ENCODE measurements around the gene IPO4. TPM values are rescaled to one million over a fixed set of nuclear protein-coding genes. Genes with fewer than 3 reads are reported as not detected.

IPO4 gene
- total and polyA plus RNA-seq, 2 of the 13 experiments (the other 11 are each of a cell fraction or from before 2014, with no cell fraction given), result 39.0 to 179 TPM

DNA sequence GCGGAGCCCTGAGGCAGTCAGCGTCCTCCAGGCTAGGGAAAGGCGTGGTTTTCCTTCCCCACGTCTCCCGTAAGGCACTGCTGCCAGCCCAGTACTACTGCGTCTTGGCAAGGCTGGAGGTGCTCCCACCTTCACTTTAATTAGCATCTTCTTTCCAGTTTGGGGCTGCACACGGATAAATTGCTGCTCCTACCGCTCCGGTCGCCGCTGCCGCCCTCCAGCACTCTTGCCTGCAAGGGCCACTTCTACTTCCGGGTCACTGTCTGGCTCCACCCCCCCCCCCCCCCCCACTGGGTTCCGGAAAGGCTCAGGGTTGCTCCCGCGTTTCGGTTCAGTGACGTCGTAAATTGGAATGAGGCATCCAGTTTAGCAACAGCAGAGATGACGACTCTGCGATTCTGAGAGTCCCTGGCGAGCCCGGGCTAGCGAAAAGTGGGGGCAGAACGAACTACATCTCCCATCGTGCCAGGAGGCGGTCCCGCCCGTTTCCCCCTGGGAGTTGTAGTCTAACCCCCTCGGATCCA lies 43.6 kb upstream of the IPO4 start, which contains the start of gene NEDD8 (continued):
- TF ChIP-seq ZNF101 (CRISPR knock-in tag; IDR thresholded peaks at IDR 0.05; ENCODE audit: borderline replicate concordance, low read depth) (peak; percentile 41), HOXD1 (CRISPR knock-in tag; IDR thresholded peaks at IDR 0.05) (no peak), NFKBIZ (CRISPR knock-in tag; IDR thresholded peaks at IDR 0.05) (no peak), ZNF879 (CRISPR knock-in tag; IDR thresholded peaks at IDR 0.05) (no peak), ZBTB34 (CRISPR knock-in tag; IDR thresholded peaks at IDR 0.05) (no peak; the same call in 1 of the 2 replicates), ZNF460 (CRISPR knock-in tag; IDR thresholded peaks at IDR 0.05; ENCODE audit: borderline replicate concordance) (no peak), ZBTB20 (CRISPR knock-in tag; IDR thresholded peaks at IDR 0.05; ENCODE audit: borderline replicate concordance, low read depth) (peak; percentile 67; the same call in 1 of the 2 replicates), RXRB (CRISPR knock-in tag; IDR thresholded peaks at IDR 0.05; ENCODE audit: borderline replicate concordance) (no peak; the same call in 1 of the 2 replicates), SNAI1 (CRISPR knock-in tag; IDR thresholded peaks at IDR 0.05; ENCODE audit: borderline replicate concordance) (peak; percentile 99), MAF1 (CRISPR knock-in tag; IDR thresholded peaks at IDR 0.05; ENCODE audit: borderline replicate concordance) (no peak; the same call in 1 of the 2 replicates), ZNF724P (CRISPR knock-in tag; IDR thresholded peaks at IDR 0.05; ENCODE audit: borderline replicate concordance) (peak; percentile 5; the same call in 1 of the 2 replicates), MLX (CRISPR knock-in tag; IDR thresholded peaks at IDR 0.05) (no peak)
- TF ChIP-seq, protein P1, sequence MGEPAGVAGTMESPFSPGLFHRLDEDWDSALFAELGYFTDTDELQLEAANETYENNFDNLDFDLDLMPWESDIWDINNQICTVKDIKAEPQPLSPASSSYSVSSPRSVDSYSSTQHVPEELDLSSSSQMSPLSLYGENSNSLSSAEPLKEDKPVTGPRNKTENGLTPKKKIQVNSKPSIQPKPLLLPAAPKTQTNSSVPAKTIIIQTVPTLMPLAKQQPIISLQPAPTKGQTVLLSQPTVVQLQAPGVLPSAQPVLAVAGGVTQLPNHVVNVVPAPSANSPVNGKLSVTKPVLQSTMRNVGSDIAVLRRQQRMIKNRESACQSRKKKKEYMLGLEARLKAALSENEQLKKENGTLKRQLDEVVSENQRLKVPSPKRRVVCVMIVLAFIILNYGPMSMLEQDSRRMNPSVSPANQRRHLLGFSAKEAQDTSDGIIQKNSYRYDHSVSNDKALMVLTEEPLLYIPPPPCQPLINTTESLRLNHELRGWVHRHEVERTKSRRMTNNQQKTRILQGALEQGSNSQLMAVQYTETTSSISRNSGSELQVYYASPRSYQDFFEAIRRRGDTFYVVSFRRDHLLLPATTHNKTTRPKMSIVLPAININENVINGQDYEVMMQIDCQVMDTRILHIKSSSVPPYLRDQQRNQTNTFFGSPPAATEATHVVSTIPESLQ (CRISPR knock-in tag; conservative IDR thresholded peaks at IDR 0.05), result no peak
- TF ChIP-seq, protein P2, sequence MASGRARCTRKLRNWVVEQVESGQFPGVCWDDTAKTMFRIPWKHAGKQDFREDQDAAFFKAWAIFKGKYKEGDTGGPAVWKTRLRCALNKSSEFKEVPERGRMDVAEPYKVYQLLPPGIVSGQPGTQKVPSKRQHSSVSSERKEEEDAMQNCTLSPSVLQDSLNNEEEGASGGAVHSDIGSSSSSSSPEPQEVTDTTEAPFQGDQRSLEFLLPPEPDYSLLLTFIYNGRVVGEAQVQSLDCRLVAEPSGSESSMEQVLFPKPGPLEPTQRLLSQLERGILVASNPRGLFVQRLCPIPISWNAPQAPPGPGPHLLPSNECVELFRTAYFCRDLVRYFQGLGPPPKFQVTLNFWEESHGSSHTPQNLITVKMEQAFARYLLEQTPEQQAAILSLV (CRISPR knock-in tag; IDR thresholded peaks at IDR 0.05; ENCODE audit: borderline replicate concordance), result peak; percentile 3; the same call in 1 of the 2 replicates
- TF ChIP-seq, protein P3, sequence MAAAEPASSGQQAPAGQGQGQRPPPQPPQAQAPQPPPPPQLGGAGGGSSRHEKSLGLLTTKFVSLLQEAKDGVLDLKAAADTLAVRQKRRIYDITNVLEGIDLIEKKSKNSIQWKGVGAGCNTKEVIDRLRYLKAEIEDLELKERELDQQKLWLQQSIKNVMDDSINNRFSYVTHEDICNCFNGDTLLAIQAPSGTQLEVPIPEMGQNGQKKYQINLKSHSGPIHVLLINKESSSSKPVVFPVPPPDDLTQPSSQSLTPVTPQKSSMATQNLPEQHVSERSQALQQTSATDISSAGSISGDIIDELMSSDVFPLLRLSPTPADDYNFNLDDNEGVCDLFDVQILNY (CRISPR knock-in tag; conservative IDR thresholded peaks at IDR 0.05), result no peak; the same call in 1 of the 2 replicates
- TF ChIP-seq, protein P4, sequence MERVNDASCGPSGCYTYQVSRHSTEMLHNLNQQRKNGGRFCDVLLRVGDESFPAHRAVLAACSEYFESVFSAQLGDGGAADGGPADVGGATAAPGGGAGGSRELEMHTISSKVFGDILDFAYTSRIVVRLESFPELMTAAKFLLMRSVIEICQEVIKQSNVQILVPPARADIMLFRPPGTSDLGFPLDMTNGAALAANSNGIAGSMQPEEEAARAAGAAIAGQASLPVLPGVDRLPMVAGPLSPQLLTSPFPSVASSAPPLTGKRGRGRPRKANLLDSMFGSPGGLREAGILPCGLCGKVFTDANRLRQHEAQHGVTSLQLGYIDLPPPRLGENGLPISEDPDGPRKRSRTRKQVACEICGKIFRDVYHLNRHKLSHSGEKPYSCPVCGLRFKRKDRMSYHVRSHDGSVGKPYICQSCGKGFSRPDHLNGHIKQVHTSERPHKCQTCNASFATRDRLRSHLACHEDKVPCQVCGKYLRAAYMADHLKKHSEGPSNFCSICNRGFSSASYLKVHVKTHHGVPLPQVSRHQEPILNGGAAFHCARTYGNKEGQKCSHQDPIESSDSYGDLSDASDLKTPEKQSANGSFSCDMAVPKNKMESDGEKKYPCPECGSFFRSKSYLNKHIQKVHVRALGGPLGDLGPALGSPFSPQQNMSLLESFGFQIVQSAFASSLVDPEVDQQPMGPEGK (CRISPR knock-in tag; IDR thresholded peaks at IDR 0.05), result peak; percentile 66
- TF ChIP-seq, protein P5, sequence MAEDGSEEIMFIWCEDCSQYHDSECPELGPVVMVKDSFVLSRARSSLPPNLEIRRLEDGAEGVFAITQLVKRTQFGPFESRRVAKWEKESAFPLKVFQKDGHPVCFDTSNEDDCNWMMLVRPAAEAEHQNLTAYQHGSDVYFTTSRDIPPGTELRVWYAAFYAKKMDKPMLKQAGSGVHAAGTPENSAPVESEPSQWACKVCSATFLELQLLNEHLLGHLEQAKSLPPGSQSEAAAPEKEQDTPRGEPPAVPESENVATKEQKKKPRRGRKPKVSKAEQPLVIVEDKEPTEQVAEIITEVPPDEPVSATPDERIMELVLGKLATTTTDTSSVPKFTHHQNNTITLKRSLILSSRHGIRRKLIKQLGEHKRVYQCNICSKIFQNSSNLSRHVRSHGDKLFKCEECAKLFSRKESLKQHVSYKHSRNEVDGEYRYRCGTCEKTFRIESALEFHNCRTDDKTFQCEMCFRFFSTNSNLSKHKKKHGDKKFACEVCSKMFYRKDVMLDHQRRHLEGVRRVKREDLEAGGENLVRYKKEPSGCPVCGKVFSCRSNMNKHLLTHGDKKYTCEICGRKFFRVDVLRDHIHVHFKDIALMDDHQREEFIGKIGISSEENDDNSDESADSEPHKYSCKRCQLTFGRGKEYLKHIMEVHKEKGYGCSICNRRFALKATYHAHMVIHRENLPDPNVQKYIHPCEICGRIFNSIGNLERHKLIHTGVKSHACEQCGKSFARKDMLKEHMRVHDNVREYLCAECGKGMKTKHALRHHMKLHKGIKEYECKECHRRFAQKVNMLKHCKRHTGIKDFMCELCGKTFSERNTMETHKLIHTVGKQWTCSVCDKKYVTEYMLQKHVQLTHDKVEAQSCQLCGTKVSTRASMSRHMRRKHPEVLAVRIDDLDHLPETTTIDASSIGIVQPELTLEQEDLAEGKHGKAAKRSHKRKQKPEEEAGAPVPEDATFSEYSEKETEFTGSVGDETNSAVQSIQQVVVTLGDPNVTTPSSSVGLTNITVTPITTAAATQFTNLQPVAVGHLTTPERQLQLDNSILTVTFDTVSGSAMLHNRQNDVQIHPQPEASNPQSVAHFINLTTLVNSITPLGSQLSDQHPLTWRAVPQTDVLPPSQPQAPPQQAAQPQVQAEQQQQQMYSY (CRISPR knock-in tag; IDR thresholded peaks at IDR 0.05), result no peak

Measured in HepG2 (cell line).